ENCODE data around the gene TMEM41B.

The TMEM41B gene

GRCh38 chr11:9301720-9302119 is 12.7 kb downstream of the TMEM41B start:
- no peak overlapping the region for H3K4me3 ChIP-seq (ENCODE audit: low read depth, low read length)
- no peak for TF ChIP-seq CTCF (conservative IDR thresholded peaks at IDR 0.05; ENCODE audit: low read depth, low read length)
- DNase-seq (ENCODE audit: low read depth) = no peak

- no peak overlapping the region for H3K4me3 ChIP-seq (ENCODE audit: low read depth, low read length)
- no peak for TF ChIP-seq CTCF (conservative IDR thresholded peaks at IDR 0.05; ENCODE audit: low read depth, low read length)
- DNase-seq (ENCODE audit: low read depth) = no peak
These were observed 20.7 kb downstream of the TMEM41B start for GRCh38 chr11:9293646-9294045.

- no peak for TF ChIP-seq CTCF (conservative IDR thresholded peaks at IDR 0.05; ENCODE audit: low read depth, low read length)
- H3K4me3 ChIP-seq (ENCODE audit: low read depth, low read length) = no peak overlapping the region
- DNase-seq (ENCODE audit: low read depth) = no peak
These were observed 28.4 kb downstream of the TMEM41B start for GRCh38 chr11:9285850-9286587.

- no peak for TF ChIP-seq CTCF (conservative IDR thresholded peaks at IDR 0.05; ENCODE audit: low read depth, low read length)
- no peak overlapping the region for H3K4me3 ChIP-seq (ENCODE audit: low read depth, low read length)
- peak; percentile 90 for DNase-seq (ENCODE audit: low read depth)
These were observed 33.6 kb downstream of the TMEM41B start for GRCh38 chr11:9280655-9281301.

GRCh38 chr11:9277176-9277575 is 37.2 kb downstream of the TMEM41B start:
- no peak for TF ChIP-seq CTCF (conservative IDR thresholded peaks at IDR 0.05; ENCODE audit: low read depth, low read length)
- H3K4me3 ChIP-seq (ENCODE audit: low read depth, low read length) = no peak overlapping the region
- DNase-seq (ENCODE audit: low read depth) = no peak

GRCh38 chr11:9276571-9276970 is 37.8 kb downstream of the TMEM41B start:
- no peak overlapping the region for H3K4me3 ChIP-seq (ENCODE audit: low read depth, low read length)
- TF ChIP-seq CTCF (conservative IDR thresholded peaks at IDR 0.05; ENCODE audit: low read depth, low read length) = no peak
- DNase-seq (ENCODE audit: low read depth) = no peak

Data from choroid plexus epithelial cell (primary cell).